Measurements from ENCODE around the gene PDLIM5.

DNA sequence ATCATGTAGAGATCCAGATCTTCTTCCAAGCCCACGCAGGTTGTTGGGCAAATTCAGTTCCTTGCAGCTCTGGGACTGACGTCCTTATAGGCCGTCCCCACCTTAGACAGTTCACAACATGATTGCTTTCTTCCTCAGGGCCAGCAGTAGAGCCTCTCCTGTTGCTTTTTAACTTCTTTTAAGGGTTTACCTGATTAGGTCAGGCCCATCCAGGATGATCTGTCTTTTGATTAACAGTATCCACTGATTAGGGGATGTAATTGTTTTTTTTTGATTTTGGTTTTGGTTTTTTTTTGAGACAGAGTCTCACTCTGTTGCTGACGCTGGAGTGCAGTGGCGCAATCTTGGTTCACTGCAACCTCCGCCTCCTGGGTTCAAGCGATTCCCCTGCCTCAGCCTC lies 197.0 kb downstream of the PDLIM5 start:
- TF ChIP-seq, protein P1, sequence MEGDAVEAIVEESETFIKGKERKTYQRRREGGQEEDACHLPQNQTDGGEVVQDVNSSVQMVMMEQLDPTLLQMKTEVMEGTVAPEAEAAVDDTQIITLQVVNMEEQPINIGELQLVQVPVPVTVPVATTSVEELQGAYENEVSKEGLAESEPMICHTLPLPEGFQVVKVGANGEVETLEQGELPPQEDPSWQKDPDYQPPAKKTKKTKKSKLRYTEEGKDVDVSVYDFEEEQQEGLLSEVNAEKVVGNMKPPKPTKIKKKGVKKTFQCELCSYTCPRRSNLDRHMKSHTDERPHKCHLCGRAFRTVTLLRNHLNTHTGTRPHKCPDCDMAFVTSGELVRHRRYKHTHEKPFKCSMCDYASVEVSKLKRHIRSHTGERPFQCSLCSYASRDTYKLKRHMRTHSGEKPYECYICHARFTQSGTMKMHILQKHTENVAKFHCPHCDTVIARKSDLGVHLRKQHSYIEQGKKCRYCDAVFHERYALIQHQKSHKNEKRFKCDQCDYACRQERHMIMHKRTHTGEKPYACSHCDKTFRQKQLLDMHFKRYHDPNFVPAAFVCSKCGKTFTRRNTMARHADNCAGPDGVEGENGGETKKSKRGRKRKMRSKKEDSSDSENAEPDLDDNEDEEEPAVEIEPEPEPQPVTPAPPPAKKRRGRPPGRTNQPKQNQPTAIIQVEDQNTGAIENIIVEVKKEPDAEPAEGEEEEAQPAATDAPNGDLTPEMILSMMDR (IDR thresholded peaks at IDR 0.05; ENCODE audit: low read depth, low read length, poor library complexity, severe bottlenecking) = no peak
- no peak for TF ChIP-seq EZH2phosphoT487 (IDR thresholded peaks at IDR 0.05; ENCODE audit: borderline replicate concordance, low read length)
